Measurements from ENCODE around the gene CDH23.
A peak's percentile ranks its signal among the peaks of the same experiment; 100 is the strongest.

The CDH23 gene

GRCh38 chr10:71547876-71548846 is 151.4 kb downstream of the CDH23 start:
- TF ChIP-seq CSDC2 (CRISPR knock-in tag; IDR thresholded peaks at IDR 0.05) (no peak), PPARA (CRISPR knock-in tag; IDR thresholded peaks at IDR 0.05; ENCODE audit: borderline replicate concordance) (no peak), ZNF70 (CRISPR knock-in tag; IDR thresholded peaks at IDR 0.05) (no peak), ARNTL (CRISPR knock-in tag; IDR thresholded peaks at IDR 0.05; ENCODE audit: borderline replicate concordance, low read depth) (no peak), ZFP3 (CRISPR knock-in tag; IDR thresholded peaks at IDR 0.05) (no peak), PATZ1 (CRISPR knock-in tag; IDR thresholded peaks at IDR 0.05; ENCODE audit: borderline replicate concordance) (no peak), OSR1 (CRISPR knock-in tag; IDR thresholded peaks at IDR 0.05) (no peak), GLIS3 (CRISPR knock-in tag; IDR thresholded peaks at IDR 0.05) (no peak), BACH2 (CRISPR knock-in tag; IDR thresholded peaks at IDR 0.05; ENCODE audit: borderline replicate concordance) (no peak), ESRRG (CRISPR knock-in tag; IDR thresholded peaks at IDR 0.05) (no peak), ISL1 (CRISPR knock-in tag; IDR thresholded peaks at IDR 0.05) (no peak), POU6F1 (CRISPR knock-in tag; IDR thresholded peaks at IDR 0.05; ENCODE audit: borderline replicate concordance, low read depth) (no peak), ZC3H10 (CRISPR knock-in tag; IDR thresholded peaks at IDR 0.05) (no peak), RARB (CRISPR knock-in tag; IDR thresholded peaks at IDR 0.05) (no peak)
- peak; percentile 63 for ATAC-seq

GRCh38 chr10:71549766-71550533 is 153.2 kb downstream of the CDH23 start:
- no peak for ATAC-seq
- TF ChIP-seq TCF4 (CRISPR knock-in tag; IDR thresholded peaks at IDR 0.05; ENCODE audit: borderline replicate concordance) (no peak), PATZ1 (CRISPR knock-in tag; IDR thresholded peaks at IDR 0.05; ENCODE audit: borderline replicate concordance) (no peak), CREB5 (CRISPR knock-in tag; IDR thresholded peaks at IDR 0.05; ENCODE audit: low read depth) (no peak), RARB (CRISPR knock-in tag; IDR thresholded peaks at IDR 0.05) (no peak), ISL1 (CRISPR knock-in tag; IDR thresholded peaks at IDR 0.05) (no peak), CSDC2 (CRISPR knock-in tag; IDR thresholded peaks at IDR 0.05) (no peak), ARNTL (CRISPR knock-in tag; IDR thresholded peaks at IDR 0.05; ENCODE audit: borderline replicate concordance, low read depth) (no peak), GLIS3 (CRISPR knock-in tag; IDR thresholded peaks at IDR 0.05) (no peak), PPARA (CRISPR knock-in tag; IDR thresholded peaks at IDR 0.05; ENCODE audit: borderline replicate concordance) (no peak), POU6F1 (CRISPR knock-in tag; IDR thresholded peaks at IDR 0.05; ENCODE audit: borderline replicate concordance, low read depth) (no peak), TSHZ2 (CRISPR knock-in tag; IDR thresholded peaks at IDR 0.05) (no peak), ZNF70 (CRISPR knock-in tag; IDR thresholded peaks at IDR 0.05) (no peak), ZFP3 (CRISPR knock-in tag; IDR thresholded peaks at IDR 0.05) (no peak), ZFP30 (CRISPR knock-in tag; IDR thresholded peaks at IDR 0.05) (no peak)
